ENCODE measurements around the gene PPAN. TPM values are rescaled to one million over a fixed set of nuclear protein-coding genes. Genes with fewer than 3 reads are reported as not detected.

The PPAN gene
- total RNA-seq, 1 experiment from 2014 or later: 183 TPM

DNA sequence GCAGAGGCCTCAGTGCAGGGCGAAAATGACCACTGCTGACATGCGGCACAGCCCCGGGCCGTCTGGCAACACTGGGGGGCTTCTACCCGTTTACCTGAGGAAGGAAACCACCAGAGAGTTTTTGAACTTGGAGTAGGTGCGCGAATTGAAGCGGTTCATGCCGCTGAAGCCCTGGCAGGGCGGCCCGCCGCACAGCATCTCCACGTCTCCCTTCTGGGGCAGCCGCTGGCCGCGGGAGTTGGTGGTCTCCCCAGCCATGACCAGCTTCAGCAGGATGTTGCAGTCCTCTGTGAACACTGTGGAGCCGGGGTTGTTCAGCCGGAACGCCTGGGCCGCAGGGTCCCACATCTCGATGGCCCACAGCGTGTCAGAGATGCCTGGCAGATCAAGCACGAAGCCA lies 33.8 kb downstream of the PPAN start:
- Histone ChIP-seq H3K9ac (ENCODE audit: low read length) (no peak overlapping the region), H4K20me1 (ENCODE audit: low read length) (no peaks in the 10 kb centered on the region), H2AFZ (ENCODE audit: low read length) (no peak overlapping the region), H3K36me3 (ENCODE audit: low read depth, low read length) (peaks cover 84% of the 10 kb centered on the region), H3K27ac (ENCODE audit: low read length) (no peak overlapping the region), H3K9me3 (ENCODE audit: low read length) (no peaks in the 10 kb centered on the region), H3K4me1 (ENCODE audit: insufficient read depth, low read length) (no peaks in the 10 kb centered on the region), H3K4me2 (ENCODE audit: low read length) (no peak overlapping the region), H3K79me2 (ENCODE audit: low read length) (no peaks in the 10 kb centered on the region), H3K4me3 (ENCODE audit: low read length) (no peak overlapping the region), H3K27me3 (ENCODE audit: low read length) (no peaks in the 10 kb centered on the region), H3K9me2 (replicated peaks; ENCODE audit: low read length) (no peaks in the 10 kb centered on the region), H3F3A (ENCODE audit: low read length, unreplicated experiment) (no peaks in the 10 kb centered on the region)
- no peak for DNase-seq
- TF ChIP-seq EZH2phosphoT487 (IDR thresholded peaks at IDR 0.05; ENCODE audit: borderline replicate concordance, low read length) (no peak), EZH2 (IDR thresholded peaks at IDR 0.05; ENCODE audit: low read length, unreplicated experiment) (no peak)
- TF ChIP-seq, protein P1, sequence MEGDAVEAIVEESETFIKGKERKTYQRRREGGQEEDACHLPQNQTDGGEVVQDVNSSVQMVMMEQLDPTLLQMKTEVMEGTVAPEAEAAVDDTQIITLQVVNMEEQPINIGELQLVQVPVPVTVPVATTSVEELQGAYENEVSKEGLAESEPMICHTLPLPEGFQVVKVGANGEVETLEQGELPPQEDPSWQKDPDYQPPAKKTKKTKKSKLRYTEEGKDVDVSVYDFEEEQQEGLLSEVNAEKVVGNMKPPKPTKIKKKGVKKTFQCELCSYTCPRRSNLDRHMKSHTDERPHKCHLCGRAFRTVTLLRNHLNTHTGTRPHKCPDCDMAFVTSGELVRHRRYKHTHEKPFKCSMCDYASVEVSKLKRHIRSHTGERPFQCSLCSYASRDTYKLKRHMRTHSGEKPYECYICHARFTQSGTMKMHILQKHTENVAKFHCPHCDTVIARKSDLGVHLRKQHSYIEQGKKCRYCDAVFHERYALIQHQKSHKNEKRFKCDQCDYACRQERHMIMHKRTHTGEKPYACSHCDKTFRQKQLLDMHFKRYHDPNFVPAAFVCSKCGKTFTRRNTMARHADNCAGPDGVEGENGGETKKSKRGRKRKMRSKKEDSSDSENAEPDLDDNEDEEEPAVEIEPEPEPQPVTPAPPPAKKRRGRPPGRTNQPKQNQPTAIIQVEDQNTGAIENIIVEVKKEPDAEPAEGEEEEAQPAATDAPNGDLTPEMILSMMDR (conservative IDR thresholded peaks at IDR 0.05; ENCODE audit: low read depth, low read length): no peak
- no peak for ATAC-seq
- BruUV-seq (replicated peaks): no TSS peak
- intact Hi-C loops (cut with micrococcal nuclease): no loop called here
- POLR2A ChIA-PET (ENCODE audit: unreplicated experiment): no interaction called here
- CTCF ChIA-PET: no interaction called here

DNA sequence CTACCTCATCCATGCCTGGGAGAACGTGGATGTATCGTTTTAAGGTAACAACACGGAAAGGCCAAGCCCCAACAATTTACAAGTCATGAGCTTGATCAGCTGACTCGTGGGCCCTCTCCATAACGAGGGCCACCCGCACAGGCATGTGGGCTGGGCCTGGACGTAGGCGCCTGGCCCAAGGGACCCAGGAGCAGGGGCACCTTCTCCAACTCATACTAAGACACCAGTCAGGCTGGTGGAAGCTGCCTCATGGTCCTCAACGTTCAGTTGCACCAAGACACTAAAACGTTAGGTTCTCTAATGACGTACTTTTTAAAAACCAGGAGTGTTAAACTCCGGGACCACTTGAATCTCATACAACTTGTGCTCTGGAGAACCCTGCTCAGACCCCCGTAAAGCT lies 35.3 kb downstream of the PPAN start:
- H3K4me1 ChIP-seq (ENCODE audit: insufficient read depth, low read length): no peaks in the 10 kb centered on the region
- H3K9ac ChIP-seq (ENCODE audit: low read length): no peak overlapping the region
- no peaks in the 10 kb centered on the region for H3K79me2 ChIP-seq (ENCODE audit: low read length)
- BruUV-seq (replicated peaks): no TSS peak
- DNase-seq: no peak
- H3K9me2 ChIP-seq (replicated peaks; ENCODE audit: low read length): no peaks in the 10 kb centered on the region
- intact Hi-C loops (cut with micrococcal nuclease): no loop called here
- H3F3A ChIP-seq (ENCODE audit: low read length, unreplicated experiment): no peaks in the 10 kb centered on the region
- peaks cover 90% of the 10 kb centered on the region for H3K36me3 ChIP-seq (ENCODE audit: low read depth, low read length)
- no peaks in the 10 kb centered on the region for H4K20me1 ChIP-seq (ENCODE audit: low read length)
- no peaks in the 10 kb centered on the region for H3K9me3 ChIP-seq (ENCODE audit: low read length)
- H3K4me2 ChIP-seq (ENCODE audit: low read length): no peak overlapping the region
- H3K27me3 ChIP-seq (ENCODE audit: low read length): no peaks in the 10 kb centered on the region
- no peak overlapping the region for H2AFZ ChIP-seq (ENCODE audit: low read length)
- POLR2A ChIA-PET (ENCODE audit: unreplicated experiment): no interaction called here
- H3K27ac ChIP-seq (ENCODE audit: low read length): no peak overlapping the region
- CTCF ChIA-PET: no interaction called here
- ATAC-seq: no peak
- TF ChIP-seq EZH2 (IDR thresholded peaks at IDR 0.05; ENCODE audit: low read length, unreplicated experiment) (no peak), EZH2phosphoT487 (IDR thresholded peaks at IDR 0.05; ENCODE audit: borderline replicate concordance, low read length) (no peak)
- TF ChIP-seq, protein P1 (conservative IDR thresholded peaks at IDR 0.05; ENCODE audit: low read depth, low read length): no peak
- H3K4me3 ChIP-seq (ENCODE audit: low read length): no peak overlapping the region

DNA sequence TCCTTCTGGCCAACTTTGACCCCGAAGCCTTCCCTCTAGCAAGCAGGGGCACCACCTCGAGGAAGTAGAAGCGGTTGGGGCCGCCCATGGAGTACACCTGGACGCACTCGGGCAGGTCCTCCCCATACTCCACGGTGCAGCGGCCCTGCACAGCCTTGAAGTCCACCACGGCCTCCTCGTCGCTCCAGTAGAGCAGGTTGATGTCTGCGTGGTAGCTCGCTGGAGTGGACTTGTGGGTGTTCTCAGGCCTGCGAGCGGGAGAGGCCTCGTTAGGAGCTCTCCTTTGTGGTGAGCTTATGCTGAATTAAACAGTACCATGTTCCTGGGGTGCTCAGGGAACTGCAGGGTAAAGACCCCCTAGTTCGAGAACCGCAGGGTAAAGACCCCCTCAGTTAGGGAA lies 35.8 kb downstream of the PPAN start:
- Histone ChIP-seq H3K4me1 (ENCODE audit: insufficient read depth, low read length) (no peaks in the 10 kb centered on the region), H3K79me2 (ENCODE audit: low read length) (no peaks in the 10 kb centered on the region), H3K4me3 (ENCODE audit: low read length) (no peak overlapping the region), H3K4me2 (ENCODE audit: low read length) (no peak overlapping the region), H4K20me1 (ENCODE audit: low read length) (no peaks in the 10 kb centered on the region), H3K27me3 (ENCODE audit: low read length) (no peaks in the 10 kb centered on the region), H3F3A (ENCODE audit: low read length, unreplicated experiment) (no peaks in the 10 kb centered on the region), H3K9ac (ENCODE audit: low read length) (no peak overlapping the region), H2AFZ (ENCODE audit: low read length) (no peak overlapping the region), H3K27ac (ENCODE audit: low read length) (no peak overlapping the region), H3K9me2 (replicated peaks; ENCODE audit: low read length) (no peaks in the 10 kb centered on the region), H3K9me3 (ENCODE audit: low read length) (no peaks in the 10 kb centered on the region), H3K36me3 (ENCODE audit: low read depth, low read length) (peaks cover 91% of the 10 kb centered on the region)
- no peak for TF ChIP-seq EZH2 (IDR thresholded peaks at IDR 0.05; ENCODE audit: low read length, unreplicated experiment)
- no peak for TF ChIP-seq EZH2phosphoT487 (IDR thresholded peaks at IDR 0.05; ENCODE audit: borderline replicate concordance, low read length)
- TF ChIP-seq, protein P1 (conservative IDR thresholded peaks at IDR 0.05; ENCODE audit: low read depth, low read length): no peak
- no TSS peak for BruUV-seq (replicated peaks)
- intact Hi-C loops (cut with micrococcal nuclease): no loop called here
- ATAC-seq (no peak), DNase-seq (no peak)
- CTCF ChIA-PET: no interaction called here
- POLR2A ChIA-PET (ENCODE audit: unreplicated experiment): no interaction called here
